Spleen (tissue), 7 donors: Measurements from ENCODE around the gene ECSCR.

Source experiments
- CTCF ChIP-seq, 11 experiments: fragments of 200-600 bp in 7 of 11; fragments of 450-650 bp in 4 of 11; sonication (generic) in 4 of 11; IDR thresholded peaks in 8 of 11; conservative IDR thresholded peaks in 3 of 11; 1 replicate in 7 of 11; 2 replicates in 4 of 11; pipeline versions ENCODE4 v1.4.0 to v1.8.0; 2016 to 2021; ENCODE audit warnings: antibody characterized with exemption in 11 of 11, inconsistent platforms in 4 of 11, mild to moderate bottlenecking in 1 of 11
- POLR2A ChIP-seq, 3 donors: fragments of 450-650 bp; IDR thresholded peaks; one replicate each; pipeline ENCODE4 v1.5.1; 2017; ENCODE audit warnings: antibody characterized with exemption in 3 of 3, mild to moderate bottlenecking in 1 of 3
- donor health status: DM: no; HTN: no; CAD: no; lungs with moderate emphysema.
- donor health status: DM: no; HTN: no; CAD: no.
- donor health status: DM: no; HTN: no; CAD: no.

- TF ChIP-seq CTCF (IDR thresholded peaks at IDR 0.05 in 8 of 11, conservative IDR thresholded peaks at IDR 0.05 in 3 of 11) (no peak), POLR2A (IDR thresholded peaks at IDR 0.05) (no peak)
Observed at GRCh38 chr5:139417214-139417613, 45.3 kb downstream of the ECSCR start.
